ENCODE results near the gene DOCK8. TPM values are rescaled to one million over a fixed set of nuclear protein-coding genes. Genes with fewer than 3 reads are reported as not detected.

The DOCK8 gene
- total RNA-seq, 1 donor from 2014 or later = 8.3 TPM

- no peak for TF ChIP-seq CTCF (IDR thresholded peaks at IDR 0.05; ENCODE audit: unreplicated experiment)
- Mint-ChIP-seq H3K27me3 (ENCODE audit: unreplicated experiment) (peaks cover 7% of the 10 kb centered on the region), H3K4me1 (ENCODE audit: unreplicated experiment) (peaks cover 6% of the 10 kb centered on the region), H3K36me3 (ENCODE audit: low read depth, unreplicated experiment) (no peaks in the 10 kb centered on the region), H3K9me3 (ENCODE audit: unreplicated experiment) (no peaks in the 10 kb centered on the region), H3K27ac (ENCODE audit: unreplicated experiment) (no peak within 1 kb of the TSS), H3K4me3 (ENCODE audit: unreplicated experiment) (peak within 1 kb of the TSS; percentile 92)
- peak; percentile 76 for DNase-seq (ENCODE audit: low spot score)
Measured at GRCh38 chr9:503881-504852, 289.5 kb downstream of the DOCK8 start, which contains the start of gene KANK1. TSS of gene KANK1 (plus strand) at chr9:504695.

- H3K27ac Mint-ChIP-seq (ENCODE audit: unreplicated experiment) = no peak overlapping the region
- H3K27me3 Mint-ChIP-seq (ENCODE audit: unreplicated experiment) = peaks cover 7% of the 10 kb centered on the region
- peak overlapping the region; percentile 92 for H3K4me3 Mint-ChIP-seq (ENCODE audit: unreplicated experiment)
- H3K4me1 Mint-ChIP-seq (ENCODE audit: unreplicated experiment) = peaks cover 6% of the 10 kb centered on the region
- no peaks in the 10 kb centered on the region for H3K36me3 Mint-ChIP-seq (ENCODE audit: low read depth, unreplicated experiment)
- no peaks in the 10 kb centered on the region for H3K9me3 Mint-ChIP-seq (ENCODE audit: unreplicated experiment)
- peak; percentile 46 for DNase-seq (ENCODE audit: low spot score)
- no peak for TF ChIP-seq CTCF (IDR thresholded peaks at IDR 0.05; ENCODE audit: unreplicated experiment)
Measured at GRCh38 chr9:504921-505740, 290.5 kb downstream of the DOCK8 start.

DNA sequence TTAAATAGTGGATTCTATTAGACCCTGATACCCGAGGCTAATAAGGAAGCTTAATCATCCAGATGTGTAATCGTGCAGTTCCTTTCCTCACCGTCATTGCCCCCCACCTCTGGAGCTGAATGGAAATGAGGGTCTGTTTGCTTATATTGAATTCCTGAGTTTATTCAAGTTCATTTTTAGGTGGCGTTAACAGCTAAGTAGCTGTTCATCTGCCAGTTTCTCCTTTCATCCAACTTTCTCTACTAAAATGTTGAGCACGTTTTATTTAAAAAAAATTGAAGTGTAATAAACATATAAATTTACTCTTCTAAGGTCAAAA, 291.0 kb downstream of the DOCK8 start:
- no peaks in the 10 kb centered on the region for H3K36me3 Mint-ChIP-seq (ENCODE audit: low read depth, unreplicated experiment)
- H3K9me3 Mint-ChIP-seq (ENCODE audit: unreplicated experiment) = no peaks in the 10 kb centered on the region
- TF ChIP-seq CTCF (IDR thresholded peaks at IDR 0.05; ENCODE audit: unreplicated experiment) = no peak
- no peak overlapping the region for H3K27ac Mint-ChIP-seq (ENCODE audit: unreplicated experiment)
- peaks cover 7% of the 10 kb centered on the region for H3K27me3 Mint-ChIP-seq (ENCODE audit: unreplicated experiment)
- peak overlapping the region; percentile 92 for H3K4me3 Mint-ChIP-seq (ENCODE audit: unreplicated experiment)
- H3K4me1 Mint-ChIP-seq (ENCODE audit: unreplicated experiment) = peaks cover 6% of the 10 kb centered on the region
- no peak for DNase-seq (ENCODE audit: low spot score)

- H3K4me1 Mint-ChIP-seq (ENCODE audit: unreplicated experiment) = peaks cover 6% of the 10 kb centered on the region
- H3K36me3 Mint-ChIP-seq (ENCODE audit: low read depth, unreplicated experiment) = no peaks in the 10 kb centered on the region
Measured at GRCh38 chr9:506281-506680, 291.6 kb downstream of the DOCK8 start.

More at GRCh38 chr9:506281-506680, 291.6 kb downstream of the DOCK8 start:
- Mint-ChIP-seq H3K27ac (ENCODE audit: unreplicated experiment) (peak overlapping the region; percentile 11), H3K9me3 (ENCODE audit: unreplicated experiment) (no peaks in the 10 kb centered on the region), H3K27me3 (ENCODE audit: unreplicated experiment) (peaks cover 7% of the 10 kb centered on the region), H3K4me3 (ENCODE audit: unreplicated experiment) (no peak overlapping the region)
- TF ChIP-seq CTCF (IDR thresholded peaks at IDR 0.05; ENCODE audit: unreplicated experiment) = no peak
- DNase-seq (ENCODE audit: low spot score) = no peak

All from endothelial cell (in vitro differentiated cells).